Measurements from ENCODE around the gene ABL2.

The ABL2 gene

GRCh38 chr1:179080866-179081686 is 148.4 kb downstream of the ABL2 start:
- WGBS (ENCODE audit: extremely low coverage, insufficient coverage, low lambda C conversion rate) = no CpG with 5 or more reads among the region's 18 CpGs
- no peak overlapping the region for H3K4me3 ChIP-seq (ENCODE audit: low read length)
- H3K27me3 ChIP-seq (ENCODE audit: insufficient read depth, low read length, poor library complexity) = no peaks in the 10 kb centered on the region
- H3K4ac ChIP-seq (ENCODE audit: low read depth, low read length) = no peak overlapping the region
- H4K5ac ChIP-seq (ENCODE audit: low read length) = no peak overlapping the region
- no peaks in the 10 kb centered on the region for H3K79me2 ChIP-seq (ENCODE audit: control insufficient read depth, insufficient read depth, low read length)
- H3K79me1 ChIP-seq (ENCODE audit: low read length) = peaks cover 8% of the 10 kb centered on the region
- H3K18ac ChIP-seq (ENCODE audit: low read length) = no peak overlapping the region
- H3K27ac ChIP-seq (ENCODE audit: low read depth, low read length) = peak overlapping the region; percentile 13
- peak overlapping the region; percentile 47 for H3K9ac ChIP-seq (ENCODE audit: low read length)
- H2AK5ac ChIP-seq (ENCODE audit: low read length) = no peak overlapping the region
- H3K4me1 ChIP-seq (ENCODE audit: control insufficient read depth, low read depth, low read length) = peaks cover 2% of the 10 kb centered on the region
- H3K23ac ChIP-seq (ENCODE audit: low read length) = no peak overlapping the region
- no peak overlapping the region for H2BK120ac ChIP-seq (ENCODE audit: low read depth, low read length)
- H2BK15ac ChIP-seq (replicated peaks; ENCODE audit: low read depth) = no peak overlapping the region
- no peak for DNase-seq
- H3K36me3 ChIP-seq (ENCODE audit: control insufficient read depth, insufficient read depth, low read length) = no peaks in the 10 kb centered on the region
- no peak overlapping the region for H2BK5ac ChIP-seq (ENCODE audit: low read length)
- peak overlapping the region; percentile 84 for H3K56ac ChIP-seq (ENCODE audit: low read length)
- no peak overlapping the region for H4K8ac ChIP-seq (ENCODE audit: low read depth, low read length)
- peak overlapping the region; percentile 84 for H3K4me2 ChIP-seq (ENCODE audit: low read length)

- Histone ChIP-seq H3K4me3 (ENCODE audit: low read length) (no peak overlapping the region), H2AK5ac (ENCODE audit: low read length) (no peak overlapping the region), H3K79me2 (ENCODE audit: control insufficient read depth, insufficient read depth, low read length) (no peaks in the 10 kb centered on the region), H3K23ac (ENCODE audit: low read length) (no peak overlapping the region), H3K79me1 (ENCODE audit: low read length) (peaks cover 5% of the 10 kb centered on the region), H2BK120ac (ENCODE audit: low read depth, low read length) (no peak overlapping the region), H2BK15ac (replicated peaks; ENCODE audit: low read depth) (no peak overlapping the region), H2BK5ac (ENCODE audit: low read length) (no peak overlapping the region), H3K4me1 (ENCODE audit: control insufficient read depth, low read depth, low read length) (peaks cover 2% of the 10 kb centered on the region), H3K27me3 (ENCODE audit: insufficient read depth, low read length, poor library complexity) (no peaks in the 10 kb centered on the region), H3K36me3 (ENCODE audit: control insufficient read depth, insufficient read depth, low read length) (no peaks in the 10 kb centered on the region), H3K4me2 (ENCODE audit: low read length) (no peak overlapping the region), H3K18ac (ENCODE audit: low read length) (no peak overlapping the region), H4K8ac (ENCODE audit: low read depth, low read length) (no peak overlapping the region), H3K56ac (ENCODE audit: low read length) (no peak overlapping the region), H4K5ac (ENCODE audit: low read length) (no peak overlapping the region), H3K9ac (ENCODE audit: low read length) (no peak overlapping the region), H3K27ac (ENCODE audit: low read depth, low read length) (no peak overlapping the region), H3K4ac (ENCODE audit: low read depth, low read length) (no peak overlapping the region)
- WGBS (ENCODE audit: extremely low coverage, insufficient coverage, low lambda C conversion rate) = no CpG with 5 or more reads among the region's 18 CpGs
- peak; percentile 85 for DNase-seq
Observed at GRCh38 chr1:179079113-179079761, 150.2 kb downstream of the ABL2 start.

GRCh38 chr1:179077396-179077795 is 152.1 kb downstream of the ABL2 start:
- Histone ChIP-seq H2BK5ac (ENCODE audit: low read length) (no peak overlapping the region), H3K27ac (ENCODE audit: low read depth, low read length) (no peak overlapping the region), H3K27me3 (ENCODE audit: insufficient read depth, low read length, poor library complexity) (no peaks in the 10 kb centered on the region), H3K79me2 (ENCODE audit: control insufficient read depth, insufficient read depth, low read length) (no peaks in the 10 kb centered on the region), H2BK120ac (ENCODE audit: low read depth, low read length) (no peak overlapping the region), H3K79me1 (ENCODE audit: low read length) (no peaks in the 10 kb centered on the region), H3K4me2 (ENCODE audit: low read length) (no peak overlapping the region), H4K5ac (ENCODE audit: low read length) (no peak overlapping the region), H3K36me3 (ENCODE audit: control insufficient read depth, insufficient read depth, low read length) (no peaks in the 10 kb centered on the region), H3K56ac (ENCODE audit: low read length) (no peak overlapping the region), H4K8ac (ENCODE audit: low read depth, low read length) (no peak overlapping the region), H3K4me1 (ENCODE audit: control insufficient read depth, low read depth, low read length) (no peaks in the 10 kb centered on the region), H3K4ac (ENCODE audit: low read depth, low read length) (no peak overlapping the region), H2AK5ac (ENCODE audit: low read length) (no peak overlapping the region), H3K9ac (ENCODE audit: low read length) (no peak overlapping the region), H3K18ac (ENCODE audit: low read length) (no peak overlapping the region), H2BK15ac (replicated peaks; ENCODE audit: low read depth) (no peak overlapping the region), H3K23ac (ENCODE audit: low read length) (no peak overlapping the region), H3K4me3 (ENCODE audit: low read length) (no peak overlapping the region)
- WGBS (ENCODE audit: extremely low coverage, insufficient coverage, low lambda C conversion rate) = no CpG with 5 or more reads among the region's 7 CpGs
- no peak for DNase-seq

GRCh38 chr1:179066471-179066870 is 163.0 kb downstream of the ABL2 start:
- H3K36me3 ChIP-seq (ENCODE audit: control insufficient read depth, insufficient read depth, low read length) = no peaks in the 10 kb centered on the region

GRCh38 chr1:179061360-179062282 is 167.9 kb downstream of the ABL2 start:
- Histone ChIP-seq H2BK15ac (replicated peaks; ENCODE audit: low read depth) (no peak overlapping the region), H4K5ac (ENCODE audit: low read length) (no peak overlapping the region), H3K18ac (ENCODE audit: low read length) (no peak overlapping the region), H3K56ac (ENCODE audit: low read length) (no peak overlapping the region), H3K27me3 (ENCODE audit: insufficient read depth, low read length, poor library complexity) (no peaks in the 10 kb centered on the region), H3K9ac (ENCODE audit: low read length) (no peak overlapping the region), H2BK120ac (ENCODE audit: low read depth, low read length) (no peak overlapping the region), H3K79me2 (ENCODE audit: control insufficient read depth, insufficient read depth, low read length) (no peaks in the 10 kb centered on the region), H3K4me1 (ENCODE audit: control insufficient read depth, low read depth, low read length) (peaks cover 2% of the 10 kb centered on the region), H3K79me1 (ENCODE audit: low read length) (no peaks in the 10 kb centered on the region), H4K8ac (ENCODE audit: low read depth, low read length) (no peak overlapping the region), H2AK5ac (ENCODE audit: low read length) (no peak overlapping the region), H3K4me2 (ENCODE audit: low read length) (no peak overlapping the region), H3K4ac (ENCODE audit: low read depth, low read length) (no peak overlapping the region), H3K27ac (ENCODE audit: low read depth, low read length) (no peak overlapping the region), H3K36me3 (ENCODE audit: control insufficient read depth, insufficient read depth, low read length) (no peaks in the 10 kb centered on the region), H2BK5ac (ENCODE audit: low read length) (no peak overlapping the region), H3K4me3 (ENCODE audit: low read length) (no peak overlapping the region), H3K23ac (ENCODE audit: low read length) (no peak overlapping the region)
- no peak for DNase-seq
- no CpG with 5 or more reads among the region's 8 CpGs for WGBS (ENCODE audit: extremely low coverage, insufficient coverage, low lambda C conversion rate)

More at GRCh38 chr1:179066471-179066870, 163.0 kb downstream of the ABL2 start:
- Histone ChIP-seq H2BK5ac (ENCODE audit: low read length) (no peak overlapping the region), H4K5ac (ENCODE audit: low read length) (no peak overlapping the region), H3K79me2 (ENCODE audit: control insufficient read depth, insufficient read depth, low read length) (no peaks in the 10 kb centered on the region), H3K27ac (ENCODE audit: low read depth, low read length) (no peak overlapping the region), H2AK5ac (ENCODE audit: low read length) (no peak overlapping the region), H3K18ac (ENCODE audit: low read length) (no peak overlapping the region), H3K9ac (ENCODE audit: low read length) (no peak overlapping the region), H3K4me2 (ENCODE audit: low read length) (no peak overlapping the region), H2BK15ac (replicated peaks; ENCODE audit: low read depth) (no peak overlapping the region), H4K8ac (ENCODE audit: low read depth, low read length) (no peak overlapping the region), H3K79me1 (ENCODE audit: low read length) (no peaks in the 10 kb centered on the region), H3K27me3 (ENCODE audit: insufficient read depth, low read length, poor library complexity) (no peaks in the 10 kb centered on the region), H3K4me1 (ENCODE audit: control insufficient read depth, low read depth, low read length) (no peaks in the 10 kb centered on the region), H3K56ac (ENCODE audit: low read length) (no peak overlapping the region), H3K23ac (ENCODE audit: low read length) (no peak overlapping the region), H2BK120ac (ENCODE audit: low read depth, low read length) (no peak overlapping the region), H3K4me3 (ENCODE audit: low read length) (no peak overlapping the region), H3K4ac (ENCODE audit: low read depth, low read length) (no peak overlapping the region)
- WGBS (ENCODE audit: extremely low coverage, insufficient coverage, low lambda C conversion rate) = no CpG with 5 or more reads among the region's 4 CpGs
- no peak for DNase-seq
